ENCODE results near the gene PEPD.

GRCh38 chr19:33350538-33351309 lies 170.9 kb downstream of the PEPD start:
- TF ChIP-seq POLR2AphosphoS5 (IDR thresholded peaks at IDR 0.05): no peak
- no peak for TF ChIP-seq CTCF (IDR thresholded peaks at IDR 0.05)
- no peak for TF ChIP-seq POLR2A (IDR thresholded peaks at IDR 0.05)
